B cell (primary cell): Measurements from ENCODE around the gene CIITA.

Experiments
- CTCF ChIP-seq: fragments of 200-600 bp; IDR thresholded peaks from one replicate; pipeline ENCODE4 v1.8.0; 2022; ENCODE audit warnings: antibody characterized with exemption, mild to moderate bottlenecking
- EZH2 ChIP-seq: IDR thresholded peaks from 2 replicates; pipeline ENCODE4 v1.6.1; 2012; ENCODE audit warnings: borderline replicate concordance, low read depth, mild to moderate bottlenecking, moderate library complexity, low read length; ENCODE audit not compliant: insufficient read depth, poor library complexity, severe bottlenecking

DNA sequence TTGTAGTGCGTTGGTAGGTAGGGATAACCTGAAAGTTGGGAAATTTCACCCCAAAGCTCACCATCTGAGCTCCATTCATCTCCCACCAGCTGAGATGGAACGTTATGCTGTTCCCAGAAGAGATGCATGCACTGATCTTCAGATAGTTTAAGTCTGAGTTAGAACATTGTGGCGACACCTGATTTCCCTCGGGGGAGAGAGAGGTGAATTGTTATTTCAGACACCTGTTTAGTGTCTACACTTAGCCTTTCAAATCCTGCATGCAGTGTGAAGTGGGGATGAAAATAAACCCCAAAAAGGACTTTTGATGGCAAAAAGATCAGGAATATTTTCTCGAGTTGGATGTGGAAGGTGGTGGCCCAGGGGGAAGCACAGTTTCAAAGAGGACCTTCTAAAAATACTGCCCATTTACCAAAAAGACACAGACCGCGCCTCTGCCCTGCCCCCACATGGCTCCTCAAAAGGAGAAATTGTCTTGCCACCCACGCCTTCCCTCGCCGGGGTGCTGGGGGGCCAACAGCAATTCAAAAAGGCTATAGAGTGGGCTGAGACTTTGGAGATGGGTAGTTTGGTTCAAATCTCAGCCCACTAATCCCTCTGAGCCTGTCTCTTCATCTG is 11.4 kb downstream of the CIITA start:
- TF ChIP-seq CTCF (no peak), EZH2 (no peak)
